Measurements from ENCODE around the gene NMBR. TPM values are rescaled to one million over a fixed set of nuclear protein-coding genes. Genes with fewer than 3 reads are reported as not detected.
"Not testable (repeated sequence)": the region's sequence is repeated elsewhere in the genome, so short reads cannot be mapped to it uniquely, and the experiment has no call there.

NMBR gene
- total RNA-seq, 1 experiment from 2014 or later = not detected

DNA sequence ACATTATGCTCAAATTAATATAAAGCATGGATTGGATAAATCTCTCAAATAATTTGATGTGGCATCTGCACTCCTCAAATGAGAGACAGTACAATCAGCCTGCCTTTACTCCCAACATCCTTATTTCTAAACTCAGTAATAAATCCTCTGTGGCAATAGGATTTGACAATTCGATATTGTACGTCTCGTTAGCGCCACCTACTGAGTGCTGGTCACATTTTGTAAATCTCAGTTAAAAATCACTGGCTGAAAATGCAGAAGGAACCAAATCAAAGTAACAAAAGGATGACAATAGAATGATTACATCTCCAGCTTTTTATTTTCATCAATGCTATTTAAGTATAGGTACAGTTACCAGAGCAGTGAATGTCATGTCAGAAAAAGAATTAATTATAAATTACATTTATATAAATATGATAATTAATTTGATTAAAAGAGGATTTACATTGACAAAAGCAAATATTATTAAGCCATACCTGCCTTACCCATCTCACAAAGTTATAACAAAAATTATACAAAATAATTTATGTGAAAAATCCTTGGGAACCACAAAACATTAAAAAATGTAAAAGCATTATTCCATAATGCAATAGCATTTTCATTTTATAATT is 34.4 kb downstream of the NMBR start:
- no TSS peak for BruUV-seq (replicated peaks)
- POLR2A ChIA-PET = no interaction called here

DNA sequence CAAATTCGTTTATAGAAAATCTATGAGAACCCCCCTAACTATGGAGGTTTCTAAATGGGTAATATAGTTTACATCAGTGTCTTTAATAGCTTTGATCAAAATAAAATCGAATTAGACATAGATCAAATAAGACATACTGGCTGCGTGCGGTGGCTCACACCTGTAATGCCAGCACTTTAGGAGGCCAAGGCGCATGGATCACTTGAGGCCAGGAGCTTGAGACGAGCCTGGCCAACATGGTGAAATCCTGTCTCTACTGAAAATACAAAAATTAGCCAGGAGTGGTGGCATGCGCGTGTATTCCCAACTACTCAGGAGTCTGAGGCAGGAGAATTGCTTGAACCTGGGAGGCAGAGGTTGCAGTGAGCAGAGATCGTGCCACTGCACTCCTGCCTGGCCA is 36.1 kb downstream of the NMBR start:
- H3K79me2 ChIP-seq (ENCODE audit: insufficient read depth, low read length); H4K20me1 ChIP-seq (ENCODE audit: insufficient read depth); H3K4me2 ChIP-seq (ENCODE audit: low read length); DNase-seq (ENCODE audit: low read depth, low spot score); RAD21 ChIA-PET (ENCODE audit: low non-redundant PET in 1 of 2, low total read pairs in 2 of 2, uncharacterized antibody in 2 of 2, unreplicated experiment in 2 of 2); POLR2A ChIA-PET; H3K27ac ChIP-seq (ENCODE audit: low read depth, low read length); H3K9me3 ChIP-seq (ENCODE audit: control insufficient read depth in 1 of 2, insufficient read depth in 1 of 2, low read depth in 1 of 2, low read length in 2 of 2); BruUV-seq (replicated peaks); H3K9me2 ChIP-seq (ENCODE audit: insufficient read depth); H3K36me3 ChIP-seq (ENCODE audit: control insufficient read depth in 1 of 2, insufficient read depth in 2 of 2, low read length in 2 of 2); H3K4me3 ChIP-seq (replicated peaks in 1 of 2; ENCODE audit: low read depth in 1 of 2, low read length in 2 of 2); ATAC-seq; H3K9ac ChIP-seq (ENCODE audit: low read length); H2AFZ ChIP-seq (ENCODE audit: low read depth, low read length, poor library complexity, severe bottlenecking); H3K4me1 ChIP-seq (ENCODE audit: control insufficient read depth in 1 of 2, insufficient read depth in 2 of 2, low read length in 2 of 2); H3K27me3 ChIP-seq (ENCODE audit: insufficient read depth, low read length): not testable (repeated sequence)
- CTCF ChIA-PET = interaction anchor here (1.0 to 3.7 kb wide), 2 partner anchors 121 to 433 kb away, joined by 4 to 22 read pairs; no protein-coding TSS in a partner anchor
- intact Hi-C loops (cut with micrococcal nuclease) = loop anchor here (10.0 kb wide), 1 partner anchor 496 kb away; no protein-coding TSS in a partner anchor

More for the DNA sequence above, 34.4 kb downstream of the NMBR start:
- Histone ChIP-seq H3K27ac (ENCODE audit: low read depth, low read length) (no peak overlapping the region), H3K79me2 (ENCODE audit: insufficient read depth, low read length) (no peaks in the 10 kb centered on the region), H3K27me3 (ENCODE audit: insufficient read depth, low read length) (no peaks in the 10 kb centered on the region), H3K4me3 (replicated peaks in 1 of 2; ENCODE audit: low read depth in 1 of 2, low read length in 2 of 2) (no peak overlapping the region), H2AFZ (ENCODE audit: low read depth, low read length, poor library complexity, severe bottlenecking) (peak overlapping the region; percentile 85), H3K9me3 (ENCODE audit: control insufficient read depth in 1 of 2, insufficient read depth in 1 of 2, low read depth in 1 of 2, low read length in 2 of 2) (no peaks in the 10 kb centered on the region), H3K9ac (ENCODE audit: low read length) (no peak overlapping the region), H3K4me1 (ENCODE audit: control insufficient read depth in 1 of 2, insufficient read depth in 2 of 2, low read length in 2 of 2) (no peaks in the 10 kb centered on the region), H4K20me1 (ENCODE audit: insufficient read depth) (no peaks in the 10 kb centered on the region; the same call in 1 of the 2 replicates), H3K4me2 (ENCODE audit: low read length) (no peak overlapping the region), H3K9me2 (ENCODE audit: insufficient read depth) (0 out of 2 replicates have a peak, but pooled peaks cover 4% of the 10 kb centered on the region), H3K36me3 (ENCODE audit: control insufficient read depth in 1 of 2, insufficient read depth in 2 of 2, low read length in 2 of 2) (no peaks in the 10 kb centered on the region)
- TF ChIP-seq SRF (IDR thresholded peaks at IDR 0.05; ENCODE audit: low read depth) (no peak), JUND (IDR thresholded peaks at IDR 0.05) (no peak), FOSL1 (IDR thresholded peaks at IDR 0.05; ENCODE audit: low read depth) (no peak), ZFX (IDR thresholded peaks at IDR 0.05) (no peak), CEBPB (IDR thresholded peaks at IDR 0.05; ENCODE audit: low read depth) (peak; percentile 59; the same call in 1 of the 2 replicates), ZNF274 (IDR thresholded peaks at IDR 0.05; ENCODE audit: low read depth, low read length) (no peak), RAD21 (IDR thresholded peaks at IDR 0.05; ENCODE audit: low read depth) (peak; percentile 93), EZH2 (IDR thresholded peaks at IDR 0.05) (no peak), SP1 (IDR thresholded peaks at IDR 0.05; ENCODE audit: low read depth) (no peak), SIN3A (IDR thresholded peaks at IDR 0.05; ENCODE audit: low read depth) (no peak), EZH2phosphoT487 (IDR thresholded peaks at IDR 0.05; ENCODE audit: borderline replicate concordance) (no peak), CBX3 (IDR thresholded peaks at IDR 0.05; ENCODE audit: low read depth) (peak; percentile 74)
- TF ChIP-seq, protein P1, sequence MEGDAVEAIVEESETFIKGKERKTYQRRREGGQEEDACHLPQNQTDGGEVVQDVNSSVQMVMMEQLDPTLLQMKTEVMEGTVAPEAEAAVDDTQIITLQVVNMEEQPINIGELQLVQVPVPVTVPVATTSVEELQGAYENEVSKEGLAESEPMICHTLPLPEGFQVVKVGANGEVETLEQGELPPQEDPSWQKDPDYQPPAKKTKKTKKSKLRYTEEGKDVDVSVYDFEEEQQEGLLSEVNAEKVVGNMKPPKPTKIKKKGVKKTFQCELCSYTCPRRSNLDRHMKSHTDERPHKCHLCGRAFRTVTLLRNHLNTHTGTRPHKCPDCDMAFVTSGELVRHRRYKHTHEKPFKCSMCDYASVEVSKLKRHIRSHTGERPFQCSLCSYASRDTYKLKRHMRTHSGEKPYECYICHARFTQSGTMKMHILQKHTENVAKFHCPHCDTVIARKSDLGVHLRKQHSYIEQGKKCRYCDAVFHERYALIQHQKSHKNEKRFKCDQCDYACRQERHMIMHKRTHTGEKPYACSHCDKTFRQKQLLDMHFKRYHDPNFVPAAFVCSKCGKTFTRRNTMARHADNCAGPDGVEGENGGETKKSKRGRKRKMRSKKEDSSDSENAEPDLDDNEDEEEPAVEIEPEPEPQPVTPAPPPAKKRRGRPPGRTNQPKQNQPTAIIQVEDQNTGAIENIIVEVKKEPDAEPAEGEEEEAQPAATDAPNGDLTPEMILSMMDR (IDR thresholded peaks at IDR 0.05 in 2 of 3, conservative IDR thresholded peaks at IDR 0.05 in 1 of 3; ENCODE audit: borderline replicate concordance in 1 of 3, insufficient read depth in 1 of 3, low read depth in 2 of 3, low read length in 2 of 3) = peak; percentile 71 to 86 (median 77)
- TF ChIP-seq, protein P2, sequence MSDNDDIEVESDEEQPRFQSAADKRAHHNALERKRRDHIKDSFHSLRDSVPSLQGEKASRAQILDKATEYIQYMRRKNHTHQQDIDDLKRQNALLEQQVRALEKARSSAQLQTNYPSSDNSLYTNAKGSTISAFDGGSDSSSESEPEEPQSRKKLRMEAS (IDR thresholded peaks at IDR 0.05) = no peak
- ChIA-PET CTCF (interaction anchor here (0.8 to 3.7 kb wide), 5 partner anchors 13 to 502 kb away, joined by 3 to 22 read pairs (median 5); no protein-coding TSS in a partner anchor), RAD21 (ENCODE audit: low non-redundant PET in 1 of 2, low total read pairs in 2 of 2, uncharacterized antibody in 2 of 2, unreplicated experiment in 2 of 2) (interaction anchor here in 1 of 2 experiments (1.4 kb wide), 1 partner anchor 123 kb away, joined by 4 read pairs; no protein-coding TSS in a partner anchor)
- ATAC-seq (peak; percentile 67), DNase-seq (ENCODE audit: low read depth, low spot score) (peak; percentile 74)
- intact Hi-C loops (cut with micrococcal nuclease) = loop anchor here (1.0 to 10.0 kb wide), 3 partner anchors 123 to 498 kb away; no protein-coding TSS in a partner anchor

DNA sequence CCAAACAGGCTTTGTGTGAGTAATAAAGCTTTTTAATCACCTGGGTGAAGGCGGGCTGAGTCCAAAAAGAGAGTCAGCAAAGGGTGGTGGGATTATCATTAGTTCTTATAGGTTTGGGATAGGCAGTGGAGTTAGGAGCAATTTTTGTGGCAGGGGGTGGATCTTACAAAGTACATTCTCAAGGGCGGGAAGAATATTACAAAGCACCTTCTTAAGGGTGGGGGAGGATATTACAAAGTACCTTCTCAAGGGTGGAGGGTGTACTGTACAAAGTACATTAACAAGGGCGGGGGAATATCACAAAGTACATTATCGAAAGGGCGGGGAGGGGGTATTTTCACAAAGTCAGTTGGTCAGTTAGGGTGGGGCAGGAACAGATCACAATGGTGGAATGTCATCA is 42.1 kb downstream of the NMBR start:
- POLR2A ChIA-PET; H3K27me3 ChIP-seq (ENCODE audit: insufficient read depth, low read length); H3K79me2 ChIP-seq (ENCODE audit: insufficient read depth, low read length); H3K9ac ChIP-seq (ENCODE audit: low read length); ATAC-seq; H3K4me1 ChIP-seq (ENCODE audit: control insufficient read depth in 1 of 2, insufficient read depth in 2 of 2, low read length in 2 of 2); H2AFZ ChIP-seq (ENCODE audit: low read depth, low read length, poor library complexity, severe bottlenecking); BruUV-seq (replicated peaks); intact Hi-C loops (cut with micrococcal nuclease); DNase-seq (ENCODE audit: low read depth, low spot score); H3K9me3 ChIP-seq (ENCODE audit: control insufficient read depth in 1 of 2, insufficient read depth in 1 of 2, low read depth in 1 of 2, low read length in 2 of 2); H3K9me2 ChIP-seq (ENCODE audit: insufficient read depth); H4K20me1 ChIP-seq (ENCODE audit: insufficient read depth); H3K27ac ChIP-seq (ENCODE audit: low read depth, low read length); H3K4me2 ChIP-seq (ENCODE audit: low read length); H3K36me3 ChIP-seq (ENCODE audit: control insufficient read depth in 1 of 2, insufficient read depth in 2 of 2, low read length in 2 of 2); H3K4me3 ChIP-seq (replicated peaks in 1 of 2; ENCODE audit: low read depth in 1 of 2, low read length in 2 of 2); RAD21 ChIA-PET (ENCODE audit: low non-redundant PET in 1 of 2, low total read pairs in 2 of 2, uncharacterized antibody in 2 of 2, unreplicated experiment in 2 of 2); CTCF ChIA-PET: not testable (repeated sequence)

All from HCT116 (cell line).